ENCODE data around the gene POLD3. TPM values are rescaled to one million over a fixed set of nuclear protein-coding genes. Genes with fewer than 3 reads are reported as not detected.

POLD3 gene
- polyA plus RNA-seq, 2 of the 4 experiments (the other 2 are of a cell fraction), result 20.7 to 36.3 TPM

DNA sequence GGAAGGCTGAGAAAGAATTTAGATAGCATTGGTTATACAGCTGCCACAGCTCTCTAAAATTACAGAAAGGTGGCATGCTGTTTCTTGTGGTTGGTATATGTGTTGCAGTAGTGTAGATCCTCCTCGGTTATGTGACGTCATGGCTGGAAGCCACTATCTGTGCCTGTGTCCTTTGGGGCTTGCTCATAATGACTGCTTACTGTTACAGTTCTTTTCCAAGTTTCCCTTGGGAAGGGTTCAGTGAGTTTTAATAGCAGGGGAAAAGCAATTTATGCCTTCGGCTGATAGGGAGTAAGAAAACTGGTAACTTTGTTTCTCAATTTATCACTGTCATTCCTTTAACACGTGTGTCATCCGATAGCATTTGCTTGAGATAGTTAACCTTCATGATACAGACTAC lies 47.2 kb downstream of the POLD3 start:
- TF ChIP-seq CHD2 (IDR thresholded peaks at IDR 0.05; ENCODE audit: low read length, partially characterized antibody), result no peak
- no peak for TF ChIP-seq KDM1A (IDR thresholded peaks at IDR 0.05; ENCODE audit: low read depth)
- no peak for TF ChIP-seq MYC (IDR thresholded peaks at IDR 0.05; ENCODE audit: borderline replicate concordance, low read length)
- TF ChIP-seq, protein P1, sequence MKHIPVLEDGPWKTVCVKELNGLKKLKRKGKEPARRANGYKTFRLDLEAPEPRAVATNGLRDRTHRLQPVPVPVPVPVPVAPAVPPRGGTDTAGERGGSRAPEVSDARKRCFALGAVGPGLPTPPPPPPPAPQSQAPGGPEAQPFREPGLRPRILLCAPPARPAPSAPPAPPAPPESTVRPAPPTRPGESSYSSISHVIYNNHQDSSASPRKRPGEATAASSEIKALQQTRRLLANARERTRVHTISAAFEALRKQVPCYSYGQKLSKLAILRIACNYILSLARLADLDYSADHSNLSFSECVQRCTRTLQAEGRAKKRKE (CRISPR knock-in tag; IDR thresholded peaks at IDR 0.05; ENCODE audit: low read depth), result no peak
- CTCF ChIA-PET, result interaction anchor here (0.7 to 11.9 kb wide), 6 partner anchors 30 to 100 kb away, joined by 3 to 122 read pairs (median 4); no protein-coding TSS in a partner anchor
- no peak overlapping the region for H3K4me3 ChIP-seq
- H3K27ac ChIP-seq, result no peak overlapping the region
- no peak for ATAC-seq
- peaks cover 27% of the 10 kb centered on the region for H3K4me1 ChIP-seq
- no peak for DNase-seq (ENCODE audit: low read depth in 1 of 2, low spot score in 1 of 2)
- POLR2A ChIA-PET, result no interaction called here
- H3K9me3 ChIP-seq, result no peaks in the 10 kb centered on the region
- FAIRE-seq, result no peak
- WGBS (ENCODE audit: missing lambda C conversion rate), result 96% methylated on average over 5 of the region's 5 CpGs
- H3K4me2 ChIP-seq, result no peak overlapping the region

DNA sequence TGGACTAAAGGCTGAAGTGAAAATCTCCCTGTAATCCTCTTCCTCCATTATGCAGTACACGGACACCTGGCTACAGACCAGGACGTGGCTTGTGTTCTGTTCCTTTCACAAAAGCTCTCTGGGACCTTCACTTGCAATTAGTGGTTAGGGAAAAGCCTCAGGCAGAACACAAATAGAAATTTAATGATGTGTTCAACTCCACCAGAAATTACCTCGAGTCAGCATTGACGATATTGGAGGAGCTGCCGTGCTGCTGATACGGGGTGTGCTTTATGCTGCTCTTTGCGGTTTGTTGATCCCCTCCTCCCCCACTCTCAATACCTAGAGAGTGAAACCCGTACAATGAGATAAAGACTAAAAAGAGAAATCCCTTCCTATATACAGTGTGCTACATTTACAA lies 48.9 kb downstream of the POLD3 start:
- ATAC-seq (no peak), FAIRE-seq (no peak), DNase-seq (ENCODE audit: low read depth in 1 of 2, low spot score in 1 of 2) (no peak)
- POLR2A ChIA-PET, result no interaction called here
- no peak overlapping the region for H3K4me3 ChIP-seq
- no peak for TF ChIP-seq FOSL2 (IDR thresholded peaks at IDR 0.05)
- TF ChIP-seq FOSL2 (CRISPR knock-in tag; IDR thresholded peaks at IDR 0.05), result no peak
- TF ChIP-seq ZNF302 (CRISPR knock-in tag; IDR thresholded peaks at IDR 0.05), result no peak
- no peak for TF ChIP-seq EHMT2 (IDR thresholded peaks at IDR 0.05; ENCODE audit: low read depth)
- no peak for TF ChIP-seq NPAS2 (CRISPR knock-in tag; IDR thresholded peaks at IDR 0.05; ENCODE audit: borderline replicate concordance)
- TF ChIP-seq, protein P2, sequence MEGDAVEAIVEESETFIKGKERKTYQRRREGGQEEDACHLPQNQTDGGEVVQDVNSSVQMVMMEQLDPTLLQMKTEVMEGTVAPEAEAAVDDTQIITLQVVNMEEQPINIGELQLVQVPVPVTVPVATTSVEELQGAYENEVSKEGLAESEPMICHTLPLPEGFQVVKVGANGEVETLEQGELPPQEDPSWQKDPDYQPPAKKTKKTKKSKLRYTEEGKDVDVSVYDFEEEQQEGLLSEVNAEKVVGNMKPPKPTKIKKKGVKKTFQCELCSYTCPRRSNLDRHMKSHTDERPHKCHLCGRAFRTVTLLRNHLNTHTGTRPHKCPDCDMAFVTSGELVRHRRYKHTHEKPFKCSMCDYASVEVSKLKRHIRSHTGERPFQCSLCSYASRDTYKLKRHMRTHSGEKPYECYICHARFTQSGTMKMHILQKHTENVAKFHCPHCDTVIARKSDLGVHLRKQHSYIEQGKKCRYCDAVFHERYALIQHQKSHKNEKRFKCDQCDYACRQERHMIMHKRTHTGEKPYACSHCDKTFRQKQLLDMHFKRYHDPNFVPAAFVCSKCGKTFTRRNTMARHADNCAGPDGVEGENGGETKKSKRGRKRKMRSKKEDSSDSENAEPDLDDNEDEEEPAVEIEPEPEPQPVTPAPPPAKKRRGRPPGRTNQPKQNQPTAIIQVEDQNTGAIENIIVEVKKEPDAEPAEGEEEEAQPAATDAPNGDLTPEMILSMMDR (IDR thresholded peaks at IDR 0.05), result no peak
- no peak for TF ChIP-seq ESRRA (IDR thresholded peaks at IDR 0.05; ENCODE audit: borderline replicate concordance, low read length)
- no peak for TF ChIP-seq MAFK (IDR thresholded peaks at IDR 0.05; ENCODE audit: partially characterized antibody)
- TF ChIP-seq, protein P3, sequence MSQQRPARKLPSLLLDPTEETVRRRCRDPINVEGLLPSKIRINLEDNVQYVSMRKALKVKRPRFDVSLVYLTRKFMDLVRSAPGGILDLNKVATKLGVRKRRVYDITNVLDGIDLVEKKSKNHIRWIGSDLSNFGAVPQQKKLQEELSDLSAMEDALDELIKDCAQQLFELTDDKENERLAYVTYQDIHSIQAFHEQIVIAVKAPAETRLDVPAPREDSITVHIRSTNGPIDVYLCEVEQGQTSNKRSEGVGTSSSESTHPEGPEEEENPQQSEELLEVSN (IDR thresholded peaks at IDR 0.05; ENCODE audit: borderline replicate concordance, low read depth), result no peak
- TF ChIP-seq TFCP2L1 (CRISPR knock-in tag; IDR thresholded peaks at IDR 0.05), result no peak
- TF ChIP-seq NFE2L2 (conservative IDR thresholded peaks at IDR 0.05; ENCODE audit: low read length), result no peak
- 94% methylated on average over 8 of the region's 8 CpGs for WGBS (ENCODE audit: missing lambda C conversion rate)
- CTCF ChIA-PET, result interaction anchor here (1.2 to 11.9 kb wide), 5 partner anchors 60 to 99 kb away, joined by 3 to 122 read pairs (median 7); no protein-coding TSS in a partner anchor
- H3K4me1 ChIP-seq, result peaks cover 9% of the 10 kb centered on the region
- no peak overlapping the region for H3K4me2 ChIP-seq
- no peaks in the 10 kb centered on the region for H3K9me3 ChIP-seq
- H3K27ac ChIP-seq, result no peak overlapping the region

DNA sequence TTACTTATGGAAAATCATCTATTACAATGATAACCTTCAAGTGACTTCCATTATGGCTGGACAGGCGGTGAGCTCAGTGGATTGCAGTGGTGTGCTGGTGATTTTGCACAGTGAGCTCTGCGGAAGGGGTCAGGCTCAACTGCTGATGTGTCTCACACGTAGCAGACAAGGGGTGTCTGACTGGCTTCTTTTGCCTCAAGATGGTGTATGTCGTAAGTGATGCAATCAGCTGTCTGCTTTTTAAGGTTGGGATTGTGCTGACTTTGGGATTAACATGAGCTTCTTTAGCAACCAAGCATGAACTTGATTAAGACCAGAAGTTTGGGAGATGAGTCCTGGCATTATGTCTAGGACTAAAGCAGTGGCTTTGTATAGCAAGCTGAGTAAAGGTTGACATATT lies 49.5 kb downstream of the POLD3 start:
- ChIA-PET POLR2A (no interaction called here), CTCF (interaction anchor here (1.8 to 11.9 kb wide), 3 partner anchors 61 to 98 kb away, joined by 7 to 122 read pairs (median 10); no protein-coding TSS in a partner anchor)
- H3K9me3 ChIP-seq, result no peaks in the 10 kb centered on the region
- FAIRE-seq (no peak), ATAC-seq (no peak), DNase-seq (ENCODE audit: low read depth in 1 of 2, low spot score in 1 of 2) (no peak)
- 88% methylated on average over 4 of the region's 4 CpGs for WGBS (ENCODE audit: missing lambda C conversion rate)
- no peak overlapping the region for H3K4me2 ChIP-seq
- TF ChIP-seq EP300 (IDR thresholded peaks at IDR 0.05) (no peak), MAZ (IDR thresholded peaks at IDR 0.05; ENCODE audit: borderline replicate concordance, low read depth, low read length) (no peak), ZFP36 (IDR thresholded peaks at IDR 0.05; ENCODE audit: borderline replicate concordance, partially characterized antibody) (no peak)
- peaks cover 3% of the 10 kb centered on the region for H3K4me1 ChIP-seq
- no peak overlapping the region for H3K27ac ChIP-seq
- H3K4me3 ChIP-seq, result no peak overlapping the region

Measured in A549 (cell line).